ENCODE data around the gene WDR46.

The WDR46 gene

GRCh38 chr6:33306356-33306755 lies 17.3 kb upstream of the WDR46 start:
- H3K27ac ChIP-seq (ENCODE audit: low read depth, low read length) = no peak overlapping the region
- peaks cover 9% of the 10 kb centered on the region for H3F3A ChIP-seq (ENCODE audit: control insufficient read depth, insufficient read depth)
- peaks cover 65% of the 10 kb centered on the region for H3K79me2 ChIP-seq (ENCODE audit: control insufficient read depth, low read length)
- H3K4me3 ChIP-seq (ENCODE audit: low read length) = no peak overlapping the region
- no peaks in the 10 kb centered on the region for H3K9me2 ChIP-seq (replicated peaks; ENCODE audit: control insufficient read depth, low read length)
- H3K36me3 ChIP-seq (ENCODE audit: control insufficient read depth, low read length) = peaks cover 70% of the 10 kb centered on the region
- H3K9me3 ChIP-seq (ENCODE audit: control insufficient read depth, insufficient read depth, low read length) = no peaks in the 10 kb centered on the region
- H4K20me1 ChIP-seq (ENCODE audit: control insufficient read depth, insufficient read depth, low read depth, low read length) = no peaks in the 10 kb centered on the region
- peak overlapping the region; percentile 15; the same call in 1 of the 2 replicates for H3K4me2 ChIP-seq (ENCODE audit: low read length)
- H3K4me1 ChIP-seq (ENCODE audit: control insufficient read depth, low read length) = peaks cover 11% of the 10 kb centered on the region
- no peaks in the 10 kb centered on the region for H3K27me3 ChIP-seq (ENCODE audit: control insufficient read depth, low read length)
- TF ChIP-seq EZH2phosphoT487 (IDR thresholded peaks at IDR 0.05; ENCODE audit: borderline replicate concordance, low read length) = no peak
- no peak for TF ChIP-seq CTCF (IDR thresholded peaks at IDR 0.05; ENCODE audit: low read depth, low read length, poor library complexity, severe bottlenecking)

GRCh38 chr6:33305052-33305451 lies 16.0 kb upstream of the WDR46 start:
- Histone ChIP-seq H3K79me2 (ENCODE audit: control insufficient read depth, low read length) (peaks cover 65% of the 10 kb centered on the region), H3K27ac (ENCODE audit: low read depth, low read length) (no peak overlapping the region), H3K27me3 (ENCODE audit: control insufficient read depth, low read length) (no peaks in the 10 kb centered on the region), H3K9me2 (replicated peaks; ENCODE audit: control insufficient read depth, low read length) (no peaks in the 10 kb centered on the region), H3K4me1 (ENCODE audit: control insufficient read depth, low read length) (peaks cover 19% of the 10 kb centered on the region), H3K4me2 (ENCODE audit: low read length) (no peak overlapping the region), H3K4me3 (ENCODE audit: low read length) (no peak overlapping the region), H3K9me3 (ENCODE audit: control insufficient read depth, insufficient read depth, low read length) (no peaks in the 10 kb centered on the region), H3K36me3 (ENCODE audit: control insufficient read depth, low read length) (peaks cover 72% of the 10 kb centered on the region), H4K20me1 (ENCODE audit: control insufficient read depth, insufficient read depth, low read depth, low read length) (no peaks in the 10 kb centered on the region), H3F3A (ENCODE audit: control insufficient read depth, insufficient read depth) (peaks cover 13% of the 10 kb centered on the region)
- no peak for TF ChIP-seq CTCF (IDR thresholded peaks at IDR 0.05; ENCODE audit: low read depth, low read length, poor library complexity, severe bottlenecking)
- no peak for TF ChIP-seq EZH2phosphoT487 (IDR thresholded peaks at IDR 0.05; ENCODE audit: borderline replicate concordance, low read length)

- no peaks in the 10 kb centered on the region for H3K27me3 ChIP-seq (ENCODE audit: control insufficient read depth, low read length)
- no peak overlapping the region for H3K27ac ChIP-seq (ENCODE audit: low read depth, low read length)
- H4K20me1 ChIP-seq (ENCODE audit: control insufficient read depth, insufficient read depth, low read depth, low read length) = no peaks in the 10 kb centered on the region
- H3K9me3 ChIP-seq (ENCODE audit: control insufficient read depth, insufficient read depth, low read length) = no peaks in the 10 kb centered on the region
- H3K4me3 ChIP-seq (ENCODE audit: low read length) = no peak overlapping the region
- no peak for TF ChIP-seq CTCF (IDR thresholded peaks at IDR 0.05; ENCODE audit: low read depth, low read length, poor library complexity, severe bottlenecking)
- no peak for TF ChIP-seq EZH2phosphoT487 (IDR thresholded peaks at IDR 0.05; ENCODE audit: borderline replicate concordance, low read length)
- peaks cover 72% of the 10 kb centered on the region for H3K36me3 ChIP-seq (ENCODE audit: control insufficient read depth, low read length)
- H3K9me2 ChIP-seq (replicated peaks; ENCODE audit: control insufficient read depth, low read length) = no peaks in the 10 kb centered on the region
- peaks cover 63% of the 10 kb centered on the region for H3K79me2 ChIP-seq (ENCODE audit: control insufficient read depth, low read length)
- H3F3A ChIP-seq (ENCODE audit: control insufficient read depth, insufficient read depth) = peaks cover 19% of the 10 kb centered on the region
- H3K4me2 ChIP-seq (ENCODE audit: low read length) = no peak overlapping the region
- H3K4me1 ChIP-seq (ENCODE audit: control insufficient read depth, low read length) = peaks cover 23% of the 10 kb centered on the region
Observed at GRCh38 chr6:33304216-33304615, 15.2 kb upstream of the WDR46 start.
